ENCODE measurements around the gene FDX1.

The FDX1 gene

GRCh38 chr11:110513259-110513801 is 83.6 kb downstream of the FDX1 start:
- no peak for DNase-seq

- DNase-seq, result no peak
Measured at GRCh38 chr11:110513846-110514437, 84.2 kb downstream of the FDX1 start.

Data from NCI-H1417 treated with DMSO at 0.1 percent for 48 hours (cell line).